ENCODE measurements around the gene PARVA. TPM values are rescaled to one million over a fixed set of nuclear protein-coding genes. Genes with fewer than 3 reads are reported as not detected.

Gene PARVA
- total RNA-seq, 1 donor from 2014 or later, result 53.3 TPM

- H3K4me3 Mint-ChIP-seq (ENCODE audit: unreplicated experiment), result no peak overlapping the region
- no peak for DNase-seq (ENCODE audit: low spot score)
- H3K36me3 Mint-ChIP-seq (ENCODE audit: low read depth, unreplicated experiment), result peaks cover 12% of the 10 kb centered on the region
Measured at GRCh38 chr11:12529793-12530192, 152.4 kb downstream of the PARVA start.

GRCh38 chr11:12531020-12531419 lies 153.6 kb downstream of the PARVA start:
- no peak for DNase-seq (ENCODE audit: low spot score)
- Mint-ChIP-seq H3K9me3 (ENCODE audit: unreplicated experiment) (no peaks in the 10 kb centered on the region), H3K27ac (ENCODE audit: unreplicated experiment) (no peak overlapping the region), H3K27me3 (ENCODE audit: unreplicated experiment) (no peaks in the 10 kb centered on the region), H3K4me1 (ENCODE audit: unreplicated experiment) (peaks cover 2% of the 10 kb centered on the region), H3K4me3 (ENCODE audit: unreplicated experiment) (no peak overlapping the region), H3K36me3 (ENCODE audit: low read depth, unreplicated experiment) (peaks cover 12% of the 10 kb centered on the region)
- no peak for TF ChIP-seq CTCF (IDR thresholded peaks at IDR 0.05; ENCODE audit: unreplicated experiment)

More at GRCh38 chr11:12529793-12530192, 152.4 kb downstream of the PARVA start:
- no peaks in the 10 kb centered on the region for H3K27me3 Mint-ChIP-seq (ENCODE audit: unreplicated experiment)
- H3K9me3 Mint-ChIP-seq (ENCODE audit: unreplicated experiment), result no peaks in the 10 kb centered on the region
- TF ChIP-seq CTCF (IDR thresholded peaks at IDR 0.05; ENCODE audit: unreplicated experiment), result no peak
- H3K4me1 Mint-ChIP-seq (ENCODE audit: unreplicated experiment), result no peaks in the 10 kb centered on the region
- H3K27ac Mint-ChIP-seq (ENCODE audit: unreplicated experiment), result no peak overlapping the region

GRCh38 chr11:12531681-12532080 lies 154.3 kb downstream of the PARVA start:
- Mint-ChIP-seq H3K36me3 (ENCODE audit: low read depth, unreplicated experiment) (peaks cover 12% of the 10 kb centered on the region), H3K9me3 (ENCODE audit: unreplicated experiment) (no peaks in the 10 kb centered on the region), H3K27me3 (ENCODE audit: unreplicated experiment) (peaks cover 1% of the 10 kb centered on the region), H3K27ac (ENCODE audit: unreplicated experiment) (no peak overlapping the region), H3K4me3 (ENCODE audit: unreplicated experiment) (no peak overlapping the region), H3K4me1 (ENCODE audit: unreplicated experiment) (peaks cover 6% of the 10 kb centered on the region)
- no peak for TF ChIP-seq CTCF (IDR thresholded peaks at IDR 0.05; ENCODE audit: unreplicated experiment)
- DNase-seq (ENCODE audit: low spot score), result no peak

GRCh38 chr11:12532580-12532979 lies 155.2 kb downstream of the PARVA start:
- H3K27me3 Mint-ChIP-seq (ENCODE audit: unreplicated experiment), result peaks cover 5% of the 10 kb centered on the region
- peaks cover 12% of the 10 kb centered on the region for H3K36me3 Mint-ChIP-seq (ENCODE audit: low read depth, unreplicated experiment)
- peaks cover 6% of the 10 kb centered on the region for H3K4me1 Mint-ChIP-seq (ENCODE audit: unreplicated experiment)
- no peak for TF ChIP-seq CTCF (IDR thresholded peaks at IDR 0.05; ENCODE audit: unreplicated experiment)
- H3K4me3 Mint-ChIP-seq (ENCODE audit: unreplicated experiment), result no peak overlapping the region
- H3K9me3 Mint-ChIP-seq (ENCODE audit: unreplicated experiment), result no peaks in the 10 kb centered on the region
- no peak for DNase-seq (ENCODE audit: low spot score)
- H3K27ac Mint-ChIP-seq (ENCODE audit: unreplicated experiment), result no peak overlapping the region

- no peak for TF ChIP-seq CTCF (IDR thresholded peaks at IDR 0.05; ENCODE audit: unreplicated experiment)
- H3K27ac Mint-ChIP-seq (ENCODE audit: unreplicated experiment), result no peak overlapping the region
- H3K27me3 Mint-ChIP-seq (ENCODE audit: unreplicated experiment), result peaks cover 5% of the 10 kb centered on the region
- no peak for DNase-seq (ENCODE audit: low spot score)
- H3K4me1 Mint-ChIP-seq (ENCODE audit: unreplicated experiment), result peaks cover 6% of the 10 kb centered on the region
- H3K9me3 Mint-ChIP-seq (ENCODE audit: unreplicated experiment), result no peaks in the 10 kb centered on the region
- no peak overlapping the region for H3K4me3 Mint-ChIP-seq (ENCODE audit: unreplicated experiment)
- peaks cover 4% of the 10 kb centered on the region for H3K36me3 Mint-ChIP-seq (ENCODE audit: low read depth, unreplicated experiment)
Measured at GRCh38 chr11:12534549-12534948, 157.2 kb downstream of the PARVA start.

Measured in endothelial cell (in vitro differentiated cells).